HL-60 (cell line): ENCODE measurements around the gene SYK.

Source experiments
- DNase-seq, 2 experiments: peaks; one replicate each; pipeline ENCODE4 v3.0.0-alpha.2; 2010 to 2020; ENCODE audit warnings: low read depth in 1 of 2, low spot score in 1 of 2
- H3K27ac ChIP-seq: fragments of 250-450 bp; sonication (Bioruptor Pico); replicated peaks from 2 replicates; pipeline ENCODE4 v1.5.1; 2020; ENCODE audit warnings: mild to moderate bottlenecking, moderate library complexity
- H3K27me3 ChIP-seq: fragments of 250-450 bp; sonication (Bioruptor Pico); 2 replicates; pipeline ENCODE4 v1.5.1; 2021; ENCODE audit warnings: mild to moderate bottlenecking, moderate library complexity; ENCODE audit not compliant: insufficient read depth, poor library complexity, severe bottlenecking
- H3K4me3 ChIP-seq: replicated peaks from 2 replicates; pipeline ENCODE4 v1.5.1; 2011; ENCODE audit warnings: mild to moderate bottlenecking, control low read depth, low read length; ENCODE audit not compliant: insufficient read depth
- CTCF ChIP-seq: IDR thresholded peaks from one replicate; pipeline ENCODE4 v1.5.1; 2011; ENCODE audit warnings: low read length, control low read depth, inconsistent platforms; ENCODE audit not compliant: insufficient read depth
- GABPA ChIP-seq: IDR thresholded peaks from 2 replicates; pipeline ENCODE4 v1.6.1; 2012; ENCODE audit warnings: low read depth
- POLR2AphosphoS5 ChIP-seq: IDR thresholded peaks from 2 replicates; pipeline ENCODE4 v1.6.1; 2012; ENCODE audit warnings: low read depth
- REST ChIP-seq: IDR thresholded peaks from 2 replicates; pipeline ENCODE4 v1.6.1; 2012; ENCODE audit warnings: low read depth; ENCODE audit not compliant: insufficient replicate concordance
- SPI1 ChIP-seq: IDR thresholded peaks from 2 replicates; pipeline ENCODE4 v1.6.1; 2012; ENCODE audit warnings: low read depth, mild to moderate bottlenecking, borderline replicate concordance

Gene SYK

GRCh38 chr9:90857091-90857490 lies 55.5 kb downstream of the SYK start:
- Histone ChIP-seq H3K4me3 (no peak overlapping the region), H3K27me3 (no peaks in the 10 kb centered on the region), H3K27ac (no peak overlapping the region)
- TF ChIP-seq SPI1, result no peak
- no peak for TF ChIP-seq REST
- no peak for TF ChIP-seq POLR2AphosphoS5
- no peak for TF ChIP-seq GABPA
- TF ChIP-seq CTCF, result no peak
- no peak for DNase-seq

- Histone ChIP-seq H3K27me3 (no peaks in the 10 kb centered on the region), H3K27ac (no peak overlapping the region), H3K4me3 (no peak overlapping the region)
- no peak for TF ChIP-seq CTCF
- TF ChIP-seq POLR2AphosphoS5, result no peak
- TF ChIP-seq REST, result no peak
- TF ChIP-seq GABPA, result no peak
- no peak for TF ChIP-seq SPI1
- DNase-seq, result no peak
Measured at GRCh38 chr9:90857855-90858254, 56.2 kb downstream of the SYK start.

GRCh38 chr9:90858457-90858901 lies 56.9 kb downstream of the SYK start:
- peak overlapping the region; percentile 21; the same call in 1 of the 2 replicates for H3K27ac ChIP-seq
- no peak overlapping the region for H3K4me3 ChIP-seq
- no peaks in the 10 kb centered on the region for H3K27me3 ChIP-seq
- no peak for DNase-seq
- TF ChIP-seq POLR2AphosphoS5 (no peak), REST (no peak), SPI1 (no peak), CTCF (no peak), GABPA (no peak)
